MM.1S (cell line): Measurements from ENCODE around the gene GPR158.

Experiments
- CTCF ChIP-seq: fragments of 300-600 bp; sonication (generic); IDR thresholded peaks from 2 replicates; pipeline ENCODE4 v1.5.1; 2016; ENCODE audit warnings: antibody characterized with exemption, low read length, mixed read lengths
- EZH2 ChIP-seq: fragments of 300-600 bp; sonication (generic); optimal IDR thresholded peaks from 2 replicates; pipeline ENCODE3; 2017; ENCODE audit warnings: low read depth, mild to moderate bottlenecking, antibody characterized with exemption, low read length, mixed read lengths
- EZH2phosphoT487 ChIP-seq: fragments of 300-600 bp; sonication (generic); IDR thresholded peaks from 2 replicates; pipeline ENCODE4 v1.6.1; 2018; ENCODE audit warnings: antibody characterized with exemption, low read length

GRCh38 chr10:25530306-25530705 is 355.5 kb downstream of the GPR158 start:
- no peak for TF ChIP-seq EZH2
- no peak for TF ChIP-seq CTCF
- no peak for TF ChIP-seq EZH2phosphoT487
